K562 (cell line): ENCODE measurements around the gene MRAS. TPM values are rescaled to one million over a fixed set of nuclear protein-coding genes. Genes with fewer than 3 reads are reported as not detected.

ENCODE experiments used
- ATAC-seq: fragments of 200-7000 bp; cut with Tn5 transposase; 3 replicates; pipeline ENCODE4 v1.9.1; 2020; ENCODE audit warnings: moderate library complexity
- BruUV-seq: library from RNA; stranded (reverse); fragments of 400-500 nt; replicated peaks from 2 replicates; lab custom pipeline; 2021; lab: Mats Ljungman, UMichigan
- CTCF ChIA-PET: fragments of 300-600 bp; formaldehyde crosslinking; extraction: SDS; loops from one replicate; lab custom pipeline; 2021; ENCODE audit warnings: low intra/inter-chr PET ratio; lab: Yijun Ruan, JAX
- POLR2A ChIA-PET: fragments of 300-600, 350-650 bp; sonication (Branson Sonifier 250); formaldehyde crosslinking; extraction: SDS; loops from one replicate; lab custom pipeline; 2021; ENCODE audit warnings: antibody characterized with exemption, inconsistent platforms; lab: Yijun Ruan, JAX
- DNase-seq, 4 experiments: peaks; one replicate each; pipeline versions ENCODE4 v3.0.0 to v3.0.0-alpha.2; 2011 to 2018; ENCODE audit warnings: low spot score in 3 of 4, mixed read lengths in 3 of 4; ENCODE audit errors: extremely low read depth in 1 of 4
- FAIRE-seq: peaks from 2 replicates; lab custom pipeline; 2011; peaks lifted over from hg19 to GRCh38; lab: Jason Lieb, UNC
- H2AFZ ChIP-seq: 2 replicates; pipeline ENCODE4 v1.6.0; 2011; ENCODE audit warnings: low read depth, low read length, control low read depth, inconsistent platforms
- H3K27ac ChIP-seq: fragments of 200-600 bp; 3 replicates; pipeline ENCODE4 v1.8.0; 2011; ENCODE audit warnings: low read depth, mild to moderate bottlenecking, control low read depth, inconsistent platforms, low read length, moderate library complexity, mixed read lengths; ENCODE audit errors: extremely low read depth
- H3K27me3 ChIP-seq, 2 experiments: fragments of 300-600 bp in 1 of 2; 2 replicates in 1 of 2; 3 replicates in 1 of 2; pipeline versions ENCODE4 v1.6.0 to v1.8.0; 2011; ENCODE audit warnings: inconsistent platforms in 2 of 2, low read length in 2 of 2, mild to moderate bottlenecking in 1 of 2, mixed read lengths in 1 of 2, moderate library complexity in 1 of 2; ENCODE audit not compliant: control insufficient read depth in 2 of 2, insufficient read depth in 2 of 2
- H3K36me3 ChIP-seq: fragments of 300-600 bp; 3 replicates; pipeline ENCODE4 v1.8.0; 2011; ENCODE audit warnings: mild to moderate bottlenecking, low read length, inconsistent platforms; ENCODE audit not compliant: control insufficient read depth, insufficient read depth
- H3K4me1 ChIP-seq, 2 experiments: fragments of 200-600 bp in 1 of 2; replicated peaks in 1 of 2; 2 replicates in 1 of 2; 3 replicates in 1 of 2; pipeline versions ENCODE4 v1.5.1 to v1.8.0; 2011; ENCODE audit warnings: inconsistent platforms in 2 of 2, low read length in 2 of 2, mild to moderate bottlenecking in 1 of 2, mixed read lengths in 1 of 2, moderate library complexity in 1 of 2; ENCODE audit not compliant: control insufficient read depth in 2 of 2, insufficient read depth in 2 of 2
- H3K4me2 ChIP-seq: 2 replicates; pipeline ENCODE4 v1.6.1; 2011; ENCODE audit warnings: low read length, control low read depth, inconsistent platforms, mixed read lengths; ENCODE audit not compliant: insufficient read depth
- H3K4me3 ChIP-seq: fragments of 200-600 bp; sonication (generic), shearing (Covaris generic); 2 replicates; pipeline ENCODE4 v1.5.1; 2016; ENCODE audit warnings: control low read depth, inconsistent platforms
- H3K79me2 ChIP-seq: fragments of 200-600 bp; 3 replicates; pipeline ENCODE4 v1.8.0; 2011; ENCODE audit warnings: low read length, inconsistent platforms; ENCODE audit not compliant: control insufficient read depth, insufficient read depth
- H3K9ac ChIP-seq, 2 experiments: 2 replicates each; pipeline versions ENCODE4 v1.6.0 to v1.6.1; 2011; ENCODE audit warnings: low read depth in 2 of 2, low read length in 2 of 2, control low read depth in 1 of 2, inconsistent platforms in 1 of 2, mild to moderate bottlenecking in 1 of 2, mixed read lengths in 1 of 2; ENCODE audit not compliant: insufficient read depth in 1 of 2
- H3K9me1 ChIP-seq: one replicate; pipeline ENCODE4 v1.6.0; 2011; ENCODE audit warnings: inconsistent platforms, mild to moderate bottlenecking, low read length, moderate library complexity; ENCODE audit not compliant: control insufficient read depth, insufficient read depth
- H3K9me3 ChIP-seq: replicated peaks from 2 replicates; pipeline ENCODE4 v1.5.1; 2011; ENCODE audit warnings: low read depth, low read length, inconsistent platforms; ENCODE audit not compliant: control insufficient read depth, insufficient read depth
- H4K20me1 ChIP-seq: replicated peaks from 2 replicates; pipeline ENCODE4 v1.6.1; 2011; ENCODE audit warnings: low read length, inconsistent platforms, mixed read lengths; ENCODE audit not compliant: control insufficient read depth, insufficient read depth
- ARNT ChIP-seq, 2 experiments: fragments of 450-650 bp; IDR thresholded peaks; 2 replicates each; pipeline ENCODE4 v1.6.1; 2016; ENCODE audit warnings: mild to moderate bottlenecking in 1 of 2
- BMI1 ChIP-seq: fragments of 150-350 bp; IDR thresholded peaks from 2 replicates; pipeline ENCODE4 v1.6.1; 2014; ENCODE audit warnings: low read length
- CHD7 ChIP-seq: fragments of 200-600 bp; sonication (generic); IDR thresholded peaks from one replicate; pipeline ENCODE4 v1.6.1; 2012; ENCODE audit warnings: mild to moderate bottlenecking, low read depth, low read length, inconsistent platforms
- ETS2 ChIP-seq: IDR thresholded peaks from 2 replicates; pipeline ENCODE4 v1.6.1; 2016; ENCODE audit warnings: borderline replicate concordance, missing genetic modification characterization, mild to moderate bottlenecking, moderate library complexity, missing compliant biosample characterization; ENCODE audit not compliant: poor library complexity, severe bottlenecking
- FOXA3 ChIP-seq, 2 experiments: fragments of 450-650 bp in 1 of 2; sonication (generic) in 1 of 2; formaldehyde crosslinking; IDR thresholded peaks in 1 of 2; conservative IDR thresholded peaks in 1 of 2; 2 replicates each; pipeline versions ENCODE4 v1.4.0 to v1.8.0; 2020 to 2022; ENCODE audit warnings: mild to moderate bottlenecking in 2 of 2, missing genetic modification reagents in 1 of 2
- HNRNPLL ChIP-seq: fragments of 200-400 bp; formaldehyde crosslinking; IDR thresholded peaks from 2 replicates; pipeline ENCODE4 v1.6.1; 2017; ENCODE audit warnings: low read length, low read depth, mild to moderate bottlenecking; ENCODE audit not compliant: poor library complexity, severe bottlenecking
- IFI16 ChIP-seq: fragments of 250-450 bp; sonication (Bioruptor Pico); IDR thresholded peaks from 2 replicates; pipeline ENCODE4 v2.1.2; 2022; ENCODE audit warnings: mild to moderate bottlenecking, inconsistent platforms
- RBFOX2 ChIP-seq: fragments of 200-400 bp; formaldehyde crosslinking; IDR thresholded peaks from 2 replicates; pipeline ENCODE4 v1.6.1; 2017; ENCODE audit warnings: low read depth, mild to moderate bottlenecking, low read length, moderate library complexity
- TCF7 ChIP-seq: sonication (generic); IDR thresholded peaks from 2 replicates; pipeline ENCODE4 v1.6.1; 2016; ENCODE audit warnings: antibody characterized with exemption, borderline replicate concordance
- TGIF2 ChIP-seq: sonication (generic); formaldehyde crosslinking; IDR thresholded peaks from 2 replicates; pipeline ENCODE4 v1.8.1; 2022; ENCODE audit warnings: mild to moderate bottlenecking, missing genetic modification reagents, moderate library complexity
- ZNF124 ChIP-seq: sonication (generic); formaldehyde crosslinking; IDR thresholded peaks from 2 replicates; pipeline ENCODE4 v1.8.1; 2022; ENCODE audit warnings: missing genetic modification reagents
- ZNF707 ChIP-seq: fragments of 250-450 bp; sonication (Bioruptor Pico); conservative IDR thresholded peaks from 2 replicates; pipeline ENCODE4 v1.8.0; 2022; ENCODE audit warnings: inconsistent platforms, mild to moderate bottlenecking, moderate library complexity
- ZNF76 ChIP-seq: fragments of 250-450 bp; sonication (Bioruptor Pico); IDR thresholded peaks from 2 replicates; pipeline ENCODE4 v1.4.0; 2020; ENCODE audit warnings: mild to moderate bottlenecking, moderate library complexity, borderline replicate concordance
- WGBS: fragments of 100-300 bp; shearing (Covaris generic); methylation state at CpG from one replicate; pipeline ENCODE4 v1.1.6; 2016; ENCODE audit warnings: low coverage, mixed read lengths; ENCODE audit not compliant: insufficient coverage; ENCODE audit errors: missing lambda C conversion rate; 5-methylcytosine and 5-hydroxymethylcytosine counted together
- in situ Hi-C: fragments of 300-500 bp; cut with MboI; formaldehyde crosslinking; loops from 4 replicates; pipeline ENCODE4 v1.15.0; 2018; ENCODE audit warnings: inconsistent platforms, mixed read lengths
- intact Hi-C: fragments of 100-400 bp; cut with micrococcal nuclease; formaldehyde crosslinking; loops from 2 replicates; pipeline ENCODE4 v1.14.2; 2022
- polyA plus RNA-seq, 8 experiments: library from polyadenylated mRNA; depleted of rRNA in 4 of 8; stranded (reverse) in 5 of 8; unstranded in 3 of 8; fragments of >200 nt; fragmentation: Nextera tagmentation in 2 of 8; fragmentation: Illumina TruSeq in 1 of 8; extraction: Ambion mirVana in 2 of 8; extraction: Trizol in 1 of 8; gene quantifications; 2 replicates each; pipeline versions ENCODE4 v1.2.1 to v1.2.3, GENCODE V29; 2011 to 2014; ENCODE audit warnings: inconsistent platforms in 1 of 8, missing spikeins in 1 of 8
- total RNA-seq, 7 experiments: library from RNA; depleted of rRNA in 6 of 7; stranded (reverse); fragments of >200 nt in 6 of 7; fragmentation: Illumina TruSeq in 2 of 7; extraction: Trizol in 2 of 7; gene quantifications; 2 replicates each; pipeline versions ENCODE4 v1.2.1 to v1.2.3, GENCODE V29; 2011 to 2021; ENCODE audit warnings: low replicate concordance in 1 of 7

Gene MRAS
- total and polyA plus RNA-seq, 9 of the 15 experiments (the other 6 are each of a cell fraction or from before 2014, with no cell fraction given), result 1.5 to 10.0 (median 5.0) TPM

- no TSS peak for BruUV-seq
- DNase-seq, result no peak
- intact Hi-C loops, result no loop called here
- TF ChIP-seq HNRNPLL, result no peak
- TF ChIP-seq TGIF2 (CRISPR knock-in tag), result no peak
- TF ChIP-seq ZNF707 (CRISPR knock-in tag), result no peak
- no peak for TF ChIP-seq ZNF76 (CRISPR knock-in tag)
- no peak for TF ChIP-seq BMI1
- no peak for TF ChIP-seq IFI16 (CRISPR knock-in tag)
- TF ChIP-seq ARNT (IDR thresholded peaks at IDR 0.05), result no peak
- TF ChIP-seq ETS2, result no peak
- TF ChIP-seq CHD7, result no peak
- TF ChIP-seq TCF7, result no peak
- no peak for TF ChIP-seq FOXA3 (CRISPR knock-in tag; conservative IDR thresholded peaks at IDR 0.05 in 1 of 2, IDR thresholded peaks at IDR 0.05 in 1 of 2)
- TF ChIP-seq RBFOX2, result no peak
- TF ChIP-seq ZNF124, result no peak
Measured at GRCh38 chr3:138362538-138362937, 14.2 kb downstream of the MRAS start.

More at GRCh38 chr3:138362538-138362937, 14.2 kb downstream of the MRAS start:
- Histone ChIP-seq H3K9me3 (no peaks in the 10 kb centered on the region), H3K9ac (no peak overlapping the region), H4K20me1 (no peaks in the 10 kb centered on the region), H3K9me1 (peaks cover 4% of the 10 kb centered on the region), H3K79me2 (no peaks in the 10 kb centered on the region), H3K27me3 (peaks cover 0 to 24% of the 10 kb centered on the region in 2 experiments; a peak in 3 of 5 replicates), H3K36me3 (no peaks in the 10 kb centered on the region), H3K27ac (no peak overlapping the region), H2AFZ (no peak overlapping the region), H3K4me1 (no peaks in the 10 kb centered on the region; a peak in 1 of 5 replicates), H3K4me2 (no peak overlapping the region), H3K4me3 (no peak overlapping the region)
- ATAC-seq (no peak), FAIRE-seq (no peak)
- in situ Hi-C loops, result no loop called here
- ChIA-PET POLR2A (no interaction called here), CTCF (no interaction called here)
- 21% methylated on average over 7 of the region's 7 CpGs for whole genome bisulfite sequencing
